Thyroid gland (tissue), 4 donors: ENCODE results near the gene SOCS7. TPM values are rescaled to one million over a fixed set of nuclear protein-coding genes. Genes with fewer than 3 reads are reported as not detected.
A peak's percentile ranks its signal among the peaks of the same experiment; 100 is the strongest.

Experiments
- DNase-seq, 2 donors: peaks; one replicate each; pipeline ENCODE4 v3.0.0-alpha.2; 2019
- H3K27ac ChIP-seq, 3 donors: fragments of 200-600 bp; sonication (generic); 1 replicate in 2 of 3; 2 replicates in 1 of 3; pipeline ENCODE4 v1.5.1; 2016 to 2019; ENCODE audit warnings: mild to moderate bottlenecking in 1 of 3, moderate library complexity in 1 of 3
- H3K27me3 ChIP-seq: fragments of 200-600 bp; sonication (generic); one replicate; pipeline ENCODE4 v1.5.1; 2019
- H3K36me3 ChIP-seq, 2 donors: fragments of 200-600 bp; sonication (generic); one replicate each; pipeline ENCODE4 v1.5.1; 2016 to 2019
- H3K4me1 ChIP-seq, 2 donors: fragments of 200-600 bp; sonication (generic); one replicate each; pipeline ENCODE4 v1.5.1; 2017 to 2019
- H3K4me3 ChIP-seq, 3 donors: fragments of 200-600 bp; sonication (generic); replicated peaks in 1 of 3; 1 replicate in 2 of 3; 2 replicates in 1 of 3; pipeline ENCODE4 v1.5.1; 2016; ENCODE audit warnings: mild to moderate bottlenecking in 1 of 3
- H3K9me3 ChIP-seq: fragments of 200-600 bp; sonication (generic); one replicate; pipeline ENCODE4 v1.5.1; 2017
- POLR2A ChIP-seq, 2 donors: fragments of 450-650 bp; IDR thresholded peaks; one replicate each; pipeline ENCODE4 v1.6.1; 2017; ENCODE audit warnings: antibody characterized with exemption in 2 of 2, mild to moderate bottlenecking in 2 of 2, moderate library complexity in 1 of 2
- WGBS, 2 donors: methylation state at CpG; one replicate each; pipeline ENCODE4 v1.1.5; 2017; 5-methylcytosine and 5-hydroxymethylcytosine counted together
- intact Hi-C: fragments of 100-400 bp; cut with DNase I; formaldehyde crosslinking; loops from one replicate; pipeline ENCODE4 v1.15.1; 2023
- total RNA-seq, 4 donors: library from RNA; depleted of rRNA; stranded (reverse); fragments of >200 nt; gene quantifications; one replicate each; pipeline ENCODE4 v1.2.3, GENCODE V29; 2016
- TF ChIP-seq, protein P1 (sequence below), 6 experiments: fragments of 200-600 bp in 3 of 6; fragments of 450-650 bp in 3 of 6; sonication (generic) in 3 of 6; IDR thresholded peaks; one replicate each; pipeline ENCODE4 v1.5.1; 2016 to 2019; ENCODE audit warnings: antibody characterized with exemption in 6 of 6, mild to moderate bottlenecking in 2 of 6, inconsistent platforms in 1 of 6, moderate library complexity in 1 of 6

SOCS7 gene
- total RNA-seq, 4 donors from 2014 or later = 17.1 to 22.3 (median 20.1) TPM

DNA sequence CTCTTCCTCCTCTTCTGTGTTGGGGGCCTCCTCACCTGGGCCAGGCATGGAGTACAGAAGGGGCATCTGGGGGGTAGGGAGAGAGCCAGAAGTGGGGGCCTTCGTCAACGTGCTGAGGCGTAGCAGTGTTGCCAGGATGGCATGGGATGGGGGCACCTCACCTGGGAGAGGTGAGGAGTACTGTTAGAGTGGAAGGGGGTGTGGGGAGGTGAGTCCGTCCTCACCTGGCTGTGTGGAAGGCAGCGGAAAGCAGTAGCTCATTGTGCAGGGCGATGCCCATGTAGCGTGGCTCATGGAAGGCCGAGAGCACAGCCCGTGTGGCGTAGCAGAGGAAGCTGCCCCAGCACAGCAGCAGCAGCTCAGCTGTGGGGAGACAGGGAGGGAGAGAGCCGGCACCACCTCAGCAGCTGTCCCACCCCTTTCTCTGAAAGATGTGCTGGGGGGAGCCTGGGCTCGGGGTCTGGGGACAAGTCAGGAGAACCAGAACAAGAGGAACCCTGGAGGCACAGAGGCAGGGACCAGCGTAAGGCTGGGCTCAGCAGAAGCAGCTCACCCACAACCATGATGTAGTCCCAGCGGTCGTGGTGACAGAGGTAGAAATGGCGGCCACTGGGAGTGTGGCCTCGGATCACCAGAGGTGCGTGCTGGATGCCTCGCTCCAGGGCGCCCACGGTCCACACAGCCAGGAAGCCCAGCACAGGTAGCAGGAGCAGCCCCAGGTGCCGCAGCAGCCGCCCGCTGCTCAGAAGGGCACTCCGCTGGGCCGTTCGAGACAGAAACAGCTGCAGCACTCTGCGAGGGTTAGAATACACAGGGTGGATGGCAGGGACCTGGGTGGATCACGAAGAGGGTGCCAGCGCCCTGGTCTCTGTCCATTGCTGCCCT, 16.9 kb upstream of the SOCS7 start:
- no peak for TF ChIP-seq POLR2A (IDR thresholded peaks at IDR 0.05)
- TF ChIP-seq, protein P1, sequence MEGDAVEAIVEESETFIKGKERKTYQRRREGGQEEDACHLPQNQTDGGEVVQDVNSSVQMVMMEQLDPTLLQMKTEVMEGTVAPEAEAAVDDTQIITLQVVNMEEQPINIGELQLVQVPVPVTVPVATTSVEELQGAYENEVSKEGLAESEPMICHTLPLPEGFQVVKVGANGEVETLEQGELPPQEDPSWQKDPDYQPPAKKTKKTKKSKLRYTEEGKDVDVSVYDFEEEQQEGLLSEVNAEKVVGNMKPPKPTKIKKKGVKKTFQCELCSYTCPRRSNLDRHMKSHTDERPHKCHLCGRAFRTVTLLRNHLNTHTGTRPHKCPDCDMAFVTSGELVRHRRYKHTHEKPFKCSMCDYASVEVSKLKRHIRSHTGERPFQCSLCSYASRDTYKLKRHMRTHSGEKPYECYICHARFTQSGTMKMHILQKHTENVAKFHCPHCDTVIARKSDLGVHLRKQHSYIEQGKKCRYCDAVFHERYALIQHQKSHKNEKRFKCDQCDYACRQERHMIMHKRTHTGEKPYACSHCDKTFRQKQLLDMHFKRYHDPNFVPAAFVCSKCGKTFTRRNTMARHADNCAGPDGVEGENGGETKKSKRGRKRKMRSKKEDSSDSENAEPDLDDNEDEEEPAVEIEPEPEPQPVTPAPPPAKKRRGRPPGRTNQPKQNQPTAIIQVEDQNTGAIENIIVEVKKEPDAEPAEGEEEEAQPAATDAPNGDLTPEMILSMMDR (IDR thresholded peaks at IDR 0.05) = no peak
- Histone ChIP-seq H3K27ac (no peak overlapping the region), H3K27me3 (no peaks in the 10 kb centered on the region), H3K4me3 (no peak overlapping the region), H3K4me1 (no peaks in the 10 kb centered on the region), H3K9me3 (no peaks in the 10 kb centered on the region), H3K36me3 (no peaks in the 10 kb centered on the region)
- WGBS, 2 donors = 84 to 87% methylated on average over 21 to 25 of the region's 30 CpGs
- no peak for DNase-seq
- intact Hi-C loops = no loop called here

DNA sequence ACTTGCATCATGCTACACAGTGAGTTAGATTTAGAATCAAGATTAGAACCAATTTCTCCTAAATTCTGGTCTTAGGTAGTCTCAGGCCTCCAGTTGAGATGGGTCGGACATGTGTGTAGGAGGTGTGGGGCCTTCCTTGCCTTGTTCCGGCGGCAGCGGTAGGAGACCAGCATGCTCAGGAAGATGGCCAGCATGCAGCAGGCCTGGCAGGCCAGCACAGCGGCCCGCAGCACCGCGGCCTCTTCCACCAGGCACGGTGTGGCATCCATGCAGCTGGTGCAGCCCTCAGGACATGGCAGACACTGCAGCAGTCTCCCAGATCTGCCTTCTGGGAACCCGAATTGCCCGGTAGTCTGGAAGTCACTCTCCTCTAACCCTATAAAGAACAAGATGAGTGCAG, 14.8 kb upstream of the SOCS7 start:
- Histone ChIP-seq H3K4me1 (peaks cover 0 to 5% of the 10 kb centered on the region in 2 donors), H3K4me3 (no peak overlapping the region), H3K36me3 (no peaks in the 10 kb centered on the region), H3K27me3 (no peaks in the 10 kb centered on the region), H3K27ac (no peak overlapping the region), H3K9me3 (no peaks in the 10 kb centered on the region)
- intact Hi-C loops = no loop called here
- WGBS, 2 donors = 94 to 95% methylated on average over 6 to 7 of the region's 11 CpGs
- DNase-seq = no peak
- TF ChIP-seq POLR2A (IDR thresholded peaks at IDR 0.05) = no peak
- TF ChIP-seq, protein P1 (IDR thresholded peaks at IDR 0.05) = no peak

DNA sequence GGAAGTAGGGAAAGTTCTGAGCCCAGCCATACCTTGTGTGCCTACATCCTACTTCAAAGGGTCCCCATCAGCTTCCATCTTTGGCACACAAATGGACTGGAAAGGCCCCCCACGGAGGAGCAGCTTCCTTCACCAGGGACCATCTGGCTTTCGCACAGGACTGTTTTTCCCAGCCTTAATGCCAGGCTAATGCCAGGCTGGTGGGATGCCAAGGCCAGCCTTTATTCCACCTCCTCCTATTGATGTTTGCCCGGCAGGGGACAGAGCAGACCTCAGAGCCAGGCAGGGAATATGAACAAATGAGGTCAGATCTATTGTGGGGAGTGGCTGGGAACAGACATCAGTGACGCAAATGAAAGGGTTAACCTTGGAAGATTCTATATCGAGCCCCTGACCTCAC, 13.6 kb upstream of the SOCS7 start:
- Histone ChIP-seq H3K9me3 (no peaks in the 10 kb centered on the region), H3K36me3 (no peaks in the 10 kb centered on the region), H3K27me3 (no peaks in the 10 kb centered on the region), H3K4me3 (no peak overlapping the region), H3K27ac (no peak overlapping the region), H3K4me1 (peaks cover 0 to 5% of the 10 kb centered on the region in 2 donors)
- intact Hi-C loops = no loop called here
- 76 to 77% methylated on average over 5 of the region's 5 CpGs for WGBS, 2 donors
- DNase-seq = no peak
- TF ChIP-seq POLR2A (IDR thresholded peaks at IDR 0.05) = no peak
- TF ChIP-seq, protein P1 (IDR thresholded peaks at IDR 0.05) = no peak

DNA sequence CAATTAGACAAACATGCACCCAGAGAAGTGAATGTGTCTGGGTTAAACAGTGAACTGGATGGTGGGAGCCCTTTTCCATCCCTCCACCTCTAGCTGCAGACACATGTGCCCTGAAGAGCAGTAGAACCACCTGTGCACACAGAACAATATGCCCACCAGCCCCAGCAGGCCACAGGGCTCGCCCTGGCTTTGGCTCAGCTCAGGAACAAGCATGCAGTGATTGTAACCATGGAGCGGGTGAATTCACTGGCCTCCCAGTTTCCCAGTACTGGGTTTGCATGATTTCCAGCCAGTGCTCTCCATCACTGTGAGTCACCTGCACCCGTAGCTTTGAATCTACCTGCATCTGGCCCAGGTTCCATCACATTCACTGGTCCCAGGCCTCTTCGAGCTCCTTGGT, 13.1 kb upstream of the SOCS7 start:
- no peak for DNase-seq
- H3K27ac ChIP-seq = no peak overlapping the region
- H3K4me3 ChIP-seq = no peak overlapping the region

DNA sequence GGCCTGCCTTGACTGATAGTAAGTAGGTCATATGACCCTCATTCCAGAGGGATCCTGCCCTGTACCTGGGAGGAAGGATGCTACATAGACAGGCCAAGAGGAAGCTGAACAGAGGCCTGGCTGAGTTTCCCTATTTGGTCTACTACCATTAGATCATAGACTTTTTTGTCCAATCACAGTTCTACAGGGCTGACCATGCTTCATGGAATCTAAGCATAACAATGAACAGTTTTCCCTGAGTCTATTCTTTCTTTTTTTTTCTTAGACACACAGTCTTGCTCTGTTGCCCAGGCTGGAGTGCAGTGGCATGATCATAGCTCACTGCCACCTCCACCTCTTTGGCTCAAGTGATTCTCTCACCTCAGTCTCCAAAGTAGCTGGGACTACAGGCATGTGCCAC, 11.8 kb upstream of the SOCS7 start:
- Histone ChIP-seq H3K27ac (no peak overlapping the region), H3K36me3 (no peaks in the 10 kb centered on the region), H3K4me3 (no peak overlapping the region), H3K9me3 (no peaks in the 10 kb centered on the region), H3K27me3 (no peaks in the 10 kb centered on the region), H3K4me1 (peaks cover 0 to 5% of the 10 kb centered on the region in 2 donors)
- TF ChIP-seq POLR2A (IDR thresholded peaks at IDR 0.05) = no peak
- intact Hi-C loops = no loop called here
- peak; percentile 8 to 24 for DNase-seq

More for the DNA sequence above, 13.1 kb upstream of the SOCS7 start:
- Histone ChIP-seq H3K36me3 (no peaks in the 10 kb centered on the region), H3K4me1 (peaks cover 0 to 5% of the 10 kb centered on the region in 2 donors), H3K9me3 (no peaks in the 10 kb centered on the region), H3K27me3 (no peaks in the 10 kb centered on the region)
- TF ChIP-seq POLR2A (IDR thresholded peaks at IDR 0.05) = no peak
- TF ChIP-seq, protein P1 (IDR thresholded peaks at IDR 0.05) = no peak
- WGBS, 2 donors = 83 to 93% methylated on average over 2 to 4 of the region's 4 CpGs
- intact Hi-C loops = no loop called here
